H9 (cell line): ENCODE results near the gene TMEM97. TPM values are rescaled to one million over a fixed set of nuclear protein-coding genes. Genes with fewer than 3 reads are reported as not detected.

Experiments
- DNase-seq: peaks from one replicate; pipeline ENCODE4 v3.0.0-alpha.2; 2017
- H2AFZ ChIP-seq: one replicate; pipeline ENCODE4 v1.6.1; 2013; ENCODE audit warnings: mild to moderate bottlenecking, low read length, control low read depth, moderate library complexity
- H2AK5ac ChIP-seq: 2 replicates; pipeline ENCODE4 v1.6.1; 2013; ENCODE audit warnings: low read length, control low read depth, mixed read lengths; ENCODE audit not compliant: insufficient read length
- H2BK120ac ChIP-seq: one replicate; pipeline ENCODE4 v1.6.1; 2013; ENCODE audit warnings: low read depth, mild to moderate bottlenecking, low read length, control low read depth, inconsistent platforms; ENCODE audit not compliant: poor library complexity, severe bottlenecking
- H2BK12ac ChIP-seq: 2 replicates; pipeline ENCODE4 v1.6.1; 2013; ENCODE audit warnings: low read length, control low read depth, mixed read lengths, low read depth; ENCODE audit not compliant: insufficient read length
- H2BK15ac ChIP-seq: 2 replicates; pipeline ENCODE4 v1.6.1; 2013; ENCODE audit warnings: low read depth, low read length, control low read depth
- H2BK20ac ChIP-seq: one replicate; pipeline ENCODE4 v1.6.1; 2013; ENCODE audit warnings: low read depth, mild to moderate bottlenecking, low read length, control low read depth, inconsistent platforms; ENCODE audit not compliant: poor library complexity, severe bottlenecking
- H2BK5ac ChIP-seq: 2 replicates; pipeline ENCODE4 v1.6.1; 2013; ENCODE audit warnings: low read length, control low read depth, mixed read lengths; ENCODE audit not compliant: insufficient read length
- H3K14ac ChIP-seq: 2 replicates; pipeline ENCODE4 v1.6.1; 2013; ENCODE audit warnings: low read length, control low read depth; ENCODE audit not compliant: insufficient read depth
- H3K18ac ChIP-seq: 2 replicates; pipeline ENCODE4 v1.6.1; 2013; ENCODE audit warnings: low read depth, mild to moderate bottlenecking, mixed read lengths, low read length, control low read depth; ENCODE audit not compliant: insufficient read length
- H3K23ac ChIP-seq: 2 replicates; pipeline ENCODE4 v1.6.1; 2013; ENCODE audit warnings: low read length, control low read depth, mixed read lengths, low read depth; ENCODE audit not compliant: insufficient read length
- H3K23me2 ChIP-seq: 2 replicates; pipeline ENCODE4 v1.6.1; 2013; ENCODE audit warnings: low read depth, mild to moderate bottlenecking, mixed read lengths, low read length, control low read depth; ENCODE audit not compliant: insufficient read length, poor library complexity, severe bottlenecking
- H3K27ac ChIP-seq: 2 replicates; pipeline ENCODE4 v1.5.1; 2013; ENCODE audit warnings: low read length, control low read depth, mixed read lengths, low read depth; ENCODE audit not compliant: insufficient read length
- H3K27me3 ChIP-seq: 2 replicates; pipeline ENCODE4 v1.6.1; 2013; ENCODE audit warnings: low read length, control low read depth, inconsistent platforms; ENCODE audit not compliant: insufficient read depth
- H3K4ac ChIP-seq: 2 replicates; pipeline ENCODE4 v1.6.1; 2013; ENCODE audit warnings: low read depth, mild to moderate bottlenecking, control low read depth, inconsistent platforms, low read length, moderate library complexity
- H3K4me1 ChIP-seq: 2 replicates; pipeline ENCODE4 v1.6.1; 2013; ENCODE audit warnings: low read length, control low read depth, inconsistent platforms; ENCODE audit not compliant: insufficient read depth
- H3K4me2 ChIP-seq: 2 replicates; pipeline ENCODE4 v1.6.1; 2013; ENCODE audit warnings: low read length, control low read depth, mixed read lengths; ENCODE audit not compliant: insufficient read length, insufficient read depth
- H3K56ac ChIP-seq: 2 replicates; pipeline ENCODE4 v1.6.1; 2013; ENCODE audit warnings: low read depth, mild to moderate bottlenecking, mixed read lengths, low read length, control low read depth; ENCODE audit not compliant: insufficient read length
- H3K79me1 ChIP-seq: 2 replicates; pipeline ENCODE4 v1.6.1; 2013; ENCODE audit warnings: low read depth, mild to moderate bottlenecking, moderate library complexity, low read length, control low read depth, inconsistent platforms; ENCODE audit not compliant: insufficient read depth, poor library complexity, severe bottlenecking
- H3K79me2 ChIP-seq: 2 replicates; pipeline ENCODE4 v1.6.1; 2013; ENCODE audit warnings: low read length, control low read depth, inconsistent platforms; ENCODE audit not compliant: insufficient read depth
- H3K9ac ChIP-seq: 2 replicates; pipeline ENCODE4 v1.6.1; 2013; ENCODE audit warnings: low read length, control low read depth, mixed read lengths; ENCODE audit not compliant: insufficient read length; ENCODE audit errors: extremely low read depth
- H3K9me3 ChIP-seq: one replicate; pipeline ENCODE4 v1.6.1; 2013; ENCODE audit warnings: low read depth, low read length, inconsistent platforms; ENCODE audit not compliant: control insufficient read depth
- H3T11ph ChIP-seq: one replicate; pipeline ENCODE4 v1.6.1; 2013; ENCODE audit warnings: mild to moderate bottlenecking, low read length, control low read depth, inconsistent platforms
- H4K20me1 ChIP-seq: one replicate; pipeline ENCODE4 v1.6.1; 2013; ENCODE audit not compliant: control insufficient read depth, insufficient read length, insufficient read depth
- H4K5ac ChIP-seq: 2 replicates; pipeline ENCODE4 v1.6.1; 2013; ENCODE audit warnings: low read depth, mild to moderate bottlenecking, mixed read lengths, low read length, control low read depth; ENCODE audit not compliant: insufficient read length
- H4K8ac ChIP-seq: replicated peaks from 2 replicates; pipeline ENCODE4 v1.6.1; 2013; ENCODE audit warnings: low read length, control low read depth, mixed read lengths, low read depth; ENCODE audit not compliant: insufficient read length
- H4K91ac ChIP-seq: 2 replicates; pipeline ENCODE4 v1.6.1; 2013; ENCODE audit warnings: low read depth, mild to moderate bottlenecking, moderate library complexity, mixed read lengths, low read length, control low read depth; ENCODE audit not compliant: insufficient read length
- H3K27ac Mint-ChIP-seq, 3 experiments: 2 replicates in 2 of 3; 3 replicates in 1 of 3; pipeline ENCODE4 v1.8.0; 2020 to 2021; ENCODE audit warnings: mixed read lengths in 3 of 3, mild to moderate bottlenecking in 1 of 3, moderate library complexity in 1 of 3
- H3K27me3 Mint-ChIP-seq: 2 replicates; pipeline ENCODE4 v1.8.0; 2021; ENCODE audit warnings: low read depth, mild to moderate bottlenecking, moderate library complexity, mixed read lengths
- H3K36me3 Mint-ChIP-seq, 3 experiments: 2 replicates in 2 of 3; 3 replicates in 1 of 3; pipeline ENCODE4 v1.8.0; 2020 to 2021; ENCODE audit warnings: low read depth in 3 of 3, mixed read lengths in 3 of 3; ENCODE audit not compliant: insufficient read depth in 1 of 3
- H3K4me1 Mint-ChIP-seq, 2 experiments: 2 replicates each; pipeline ENCODE4 v1.8.0; 2020; ENCODE audit warnings: mixed read lengths in 2 of 2
- H3K4me3 Mint-ChIP-seq, 2 experiments: 2 replicates in 1 of 2; 3 replicates in 1 of 2; pipeline ENCODE4 v1.8.0; 2020 to 2021; ENCODE audit warnings: mild to moderate bottlenecking in 2 of 2, mixed read lengths in 2 of 2, moderate library complexity in 1 of 2
- H3K9me3 Mint-ChIP-seq, 2 experiments: 2 replicates in 1 of 2; 3 replicates in 1 of 2; pipeline ENCODE4 v1.8.0; 2020; ENCODE audit warnings: mild to moderate bottlenecking in 2 of 2, mixed read lengths in 2 of 2, moderate library complexity in 1 of 2
- WGBS: extraction: QIAGEN DNeasy Blood & Tissue Kit; methylation state at CpG from one replicate; pipeline ENCODE4 v1.1.7; 2013; ENCODE audit warnings: missing lambda C conversion rate, low lambda C conversion rate, mixed read lengths; ENCODE audit not compliant: insufficient read length; ENCODE audit errors: extremely low coverage; 5-methylcytosine and 5-hydroxymethylcytosine counted together
- total RNA-seq: library from RNA; stranded (reverse); gene quantifications from 2 replicates; pipeline ENCODE4 v1.2.1, GENCODE V29; 2021
- TF ChIP-seq, protein P1 (sequence below): fragments of 200-600 bp; sonication (generic); conservative IDR thresholded peaks from 3 replicates; pipeline ENCODE4 v1.8.0; 2021; ENCODE audit warnings: antibody characterized with exemption, mild to moderate bottlenecking

Gene TMEM97
- total RNA-seq, 1 experiment from 2014 or later, result 116 TPM

DNA sequence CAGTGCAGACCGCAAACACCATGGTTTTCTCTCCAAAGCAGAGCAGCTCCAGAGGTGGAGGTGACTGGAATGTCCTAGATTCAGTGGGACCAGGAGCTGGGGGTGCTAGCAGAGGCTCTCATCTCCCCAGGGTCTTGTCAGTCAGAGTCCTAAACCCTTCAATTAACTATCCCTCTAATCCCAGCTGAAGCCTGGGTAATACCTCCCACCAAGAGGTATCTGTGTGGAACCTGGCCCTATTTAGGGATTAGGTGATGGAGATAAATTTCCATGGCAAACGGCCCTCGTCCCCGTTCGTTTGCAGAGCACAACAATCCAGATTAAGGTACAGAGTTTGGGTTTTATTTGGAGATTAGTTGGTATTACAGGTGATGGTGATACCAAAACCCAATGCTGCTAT is 44.2 kb downstream of the TMEM97 start:
- Mint-ChIP-seq H3K4me1 (peaks cover 3 to 4% of the 10 kb centered on the region in 2 experiments; a peak in 3 of 4 replicates), H3K27ac (no peak overlapping the region), H3K27me3 (no peaks in the 10 kb centered on the region), H3K9me3 (no peaks in the 10 kb centered on the region; a peak in 1 of 5 replicates), H3K4me3 (no peak overlapping the region), H3K36me3 (peaks cover 20 to 29% (median 24%) of the 10 kb centered on the region in 3 experiments; a peak in 6 of 7 replicates)
- H3K27ac ChIP-seq, result no peak overlapping the region
- H3K27me3 ChIP-seq, result no peaks in the 10 kb centered on the region
- no peak overlapping the region for H3K23ac ChIP-seq
- no peak overlapping the region for H2BK120ac ChIP-seq
- H3K56ac ChIP-seq, result no peak overlapping the region
- H4K20me1 ChIP-seq, result no peaks in the 10 kb centered on the region
- no peak overlapping the region for H3K9ac ChIP-seq
- H3K79me1 ChIP-seq, result no peaks in the 10 kb centered on the region
- no peak overlapping the region for H4K5ac ChIP-seq
- no peaks in the 10 kb centered on the region for H3K79me2 ChIP-seq
- DNase-seq, result no peak
- H3K4me2 ChIP-seq, result no peak overlapping the region
- no peak overlapping the region for H3T11ph ChIP-seq
- TF ChIP-seq, protein P1, sequence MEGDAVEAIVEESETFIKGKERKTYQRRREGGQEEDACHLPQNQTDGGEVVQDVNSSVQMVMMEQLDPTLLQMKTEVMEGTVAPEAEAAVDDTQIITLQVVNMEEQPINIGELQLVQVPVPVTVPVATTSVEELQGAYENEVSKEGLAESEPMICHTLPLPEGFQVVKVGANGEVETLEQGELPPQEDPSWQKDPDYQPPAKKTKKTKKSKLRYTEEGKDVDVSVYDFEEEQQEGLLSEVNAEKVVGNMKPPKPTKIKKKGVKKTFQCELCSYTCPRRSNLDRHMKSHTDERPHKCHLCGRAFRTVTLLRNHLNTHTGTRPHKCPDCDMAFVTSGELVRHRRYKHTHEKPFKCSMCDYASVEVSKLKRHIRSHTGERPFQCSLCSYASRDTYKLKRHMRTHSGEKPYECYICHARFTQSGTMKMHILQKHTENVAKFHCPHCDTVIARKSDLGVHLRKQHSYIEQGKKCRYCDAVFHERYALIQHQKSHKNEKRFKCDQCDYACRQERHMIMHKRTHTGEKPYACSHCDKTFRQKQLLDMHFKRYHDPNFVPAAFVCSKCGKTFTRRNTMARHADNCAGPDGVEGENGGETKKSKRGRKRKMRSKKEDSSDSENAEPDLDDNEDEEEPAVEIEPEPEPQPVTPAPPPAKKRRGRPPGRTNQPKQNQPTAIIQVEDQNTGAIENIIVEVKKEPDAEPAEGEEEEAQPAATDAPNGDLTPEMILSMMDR, result no peak
- H3K18ac ChIP-seq, result no peak overlapping the region
- H2AK5ac ChIP-seq, result no peak overlapping the region
- no peak overlapping the region for H3K4ac ChIP-seq
- H2BK12ac ChIP-seq, result no peak overlapping the region
- H2BK20ac ChIP-seq, result no peak overlapping the region
- no peak overlapping the region for H2AFZ ChIP-seq
- H3K23me2 ChIP-seq, result no peaks in the 10 kb centered on the region
- no CpG with 5 or more reads among the region's 5 CpGs for whole genome bisulfite sequencing
- no peak overlapping the region for H2BK15ac ChIP-seq
- H2BK5ac ChIP-seq, result no peak overlapping the region
- H3K4me1 ChIP-seq, result no peaks in the 10 kb centered on the region
- no peak overlapping the region for H3K14ac ChIP-seq
- H4K91ac ChIP-seq, result no peak overlapping the region
- H3K9me3 ChIP-seq, result no peaks in the 10 kb centered on the region
- no peak overlapping the region for H4K8ac ChIP-seq
